Mesendoderm (in vitro differentiated cells): Measurements from ENCODE around the gene RPL12.
A peak's percentile ranks its signal among the peaks of the same experiment; 100 is the strongest.

Source experiments
- DNase-seq: peaks from one replicate; pipeline ENCODE4 v3.0.0; 2013
- H2AK5ac ChIP-seq: 2 replicates; pipeline ENCODE4 v1.6.1; 2013; ENCODE audit warnings: low read length, inconsistent platforms
- H2BK120ac ChIP-seq: 2 replicates; pipeline ENCODE4 v1.6.1; 2013; ENCODE audit warnings: low read depth, mild to moderate bottlenecking, low read length, moderate library complexity, mixed read lengths
- H2BK15ac ChIP-seq: replicated peaks from 2 replicates; pipeline ENCODE4 v1.6.1; 2013; ENCODE audit warnings: low read depth, mild to moderate bottlenecking, moderate library complexity
- H2BK5ac ChIP-seq: 2 replicates; pipeline ENCODE4 v1.6.1; 2013; ENCODE audit warnings: low read length, inconsistent platforms
- H3K18ac ChIP-seq: 2 replicates; pipeline ENCODE4 v1.6.1; 2013; ENCODE audit warnings: mild to moderate bottlenecking, low read length, mixed read lengths
- H3K23ac ChIP-seq: one replicate; pipeline ENCODE4 v1.6.1; 2013; ENCODE audit warnings: low read length
- H3K27ac ChIP-seq: 2 replicates; pipeline ENCODE4 v1.5.1; 2013; ENCODE audit warnings: low read depth, mild to moderate bottlenecking, inconsistent platforms, low read length, moderate library complexity
- H3K27me3 ChIP-seq: 2 replicates; pipeline ENCODE4 v1.6.1; 2013; ENCODE audit warnings: low read length, control low read depth, mild to moderate bottlenecking, inconsistent platforms; ENCODE audit not compliant: insufficient read depth, poor library complexity
- H3K36me3 ChIP-seq: 2 replicates; pipeline ENCODE4 v1.6.1; 2013; ENCODE audit warnings: low read length, inconsistent platforms; ENCODE audit not compliant: control insufficient read depth, insufficient read depth
- H3K4ac ChIP-seq: one replicate; pipeline ENCODE4 v1.6.1; 2013; ENCODE audit warnings: low read depth, mild to moderate bottlenecking, low read length, moderate library complexity
- H3K4me1 ChIP-seq: 2 replicates; pipeline ENCODE4 v1.6.1; 2013; ENCODE audit warnings: low read depth, low read length, inconsistent platforms; ENCODE audit not compliant: control insufficient read depth
- H3K4me2 ChIP-seq: 2 replicates; pipeline ENCODE4 v1.6.1; 2013; ENCODE audit warnings: low read length
- H3K4me3 ChIP-seq: 2 replicates; pipeline ENCODE4 v1.5.1; 2013; ENCODE audit warnings: mild to moderate bottlenecking, low read length
- H3K56ac ChIP-seq: one replicate; pipeline ENCODE4 v1.6.1; 2013; ENCODE audit warnings: low read length
- H3K79me1 ChIP-seq: 2 replicates; pipeline ENCODE4 v1.6.1; 2013; ENCODE audit warnings: low read length, inconsistent platforms
- H3K79me2 ChIP-seq: 2 replicates; pipeline ENCODE4 v1.6.1; 2013; ENCODE audit warnings: mild to moderate bottlenecking, low read length; ENCODE audit not compliant: control insufficient read depth, insufficient read depth
- H3K9ac ChIP-seq: 2 replicates; pipeline ENCODE4 v1.6.1; 2013; ENCODE audit warnings: low read length, inconsistent platforms
- H4K5ac ChIP-seq: one replicate; pipeline ENCODE4 v1.6.1; 2013; ENCODE audit warnings: low read length
- H4K8ac ChIP-seq: one replicate; pipeline ENCODE4 v1.6.1; 2013; ENCODE audit warnings: low read depth, mild to moderate bottlenecking, control low read depth, low read length, moderate library complexity
- WGBS: extraction: QIAGEN DNeasy Blood & Tissue Kit; methylation state at CpG from one replicate; pipeline ENCODE4 v1.1.7; 2013; ENCODE audit warnings: low lambda C conversion rate, missing lambda C conversion rate; ENCODE audit not compliant: insufficient coverage; ENCODE audit errors: extremely low coverage; 5-methylcytosine and 5-hydroxymethylcytosine counted together

The RPL12 gene

DNA sequence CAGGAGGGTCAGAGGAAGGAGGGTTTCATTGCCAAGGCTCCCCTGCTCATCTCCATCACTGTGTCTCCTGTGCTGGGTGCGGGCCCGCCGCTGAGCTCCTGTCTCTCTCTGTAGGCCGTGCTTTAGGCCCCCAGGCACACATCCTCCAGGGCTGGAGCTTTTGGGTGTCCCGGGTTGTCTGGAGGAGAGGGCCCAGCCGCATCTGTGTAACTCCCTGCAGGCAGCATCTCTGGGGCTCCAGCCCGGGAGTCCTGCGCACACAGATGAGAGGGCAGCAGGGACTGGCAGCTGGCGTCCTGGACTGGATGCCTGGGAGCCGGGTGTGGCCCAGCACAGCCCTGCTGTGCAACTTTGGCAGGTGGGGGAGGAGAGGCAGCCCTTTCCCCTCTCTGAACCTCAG is 40.3 kb upstream of the RPL12 start:
- no peak for DNase-seq
- Histone ChIP-seq H3K18ac (no peak overlapping the region), H3K79me2 (no peaks in the 10 kb centered on the region), H2AK5ac (no peak overlapping the region), H2BK5ac (no peak overlapping the region), H3K56ac (no peak overlapping the region), H3K4ac (no peak overlapping the region), H2BK15ac (no peak overlapping the region), H3K4me2 (no peak overlapping the region), H4K8ac (no peak overlapping the region), H3K23ac (no peak overlapping the region), H3K4me3 (no peak overlapping the region), H3K9ac (no peak overlapping the region), H3K4me1 (no peaks in the 10 kb centered on the region), H3K27ac (no peak overlapping the region), H3K36me3 (peaks cover 1% of the 10 kb centered on the region), H4K5ac (no peak overlapping the region), H3K79me1 (no peaks in the 10 kb centered on the region), H2BK120ac (no peak overlapping the region), H3K27me3 (no peaks in the 10 kb centered on the region)
- WGBS, result no CpG with 5 or more reads among the region's 10 CpGs

- no peaks in the 10 kb centered on the region for H3K79me2 ChIP-seq
- no peak for DNase-seq
- WGBS, result no CpG with 5 or more reads among the region's 9 CpGs
- H3K9ac ChIP-seq, result no peak overlapping the region
- H3K79me1 ChIP-seq, result no peaks in the 10 kb centered on the region
- H2BK120ac ChIP-seq, result no peak overlapping the region
- no peak overlapping the region for H3K18ac ChIP-seq
- H3K4me2 ChIP-seq, result no peak overlapping the region
- no peak overlapping the region for H3K4me3 ChIP-seq
- H2AK5ac ChIP-seq, result no peak overlapping the region
- no peak overlapping the region for H4K5ac ChIP-seq
- no peaks in the 10 kb centered on the region for H3K27me3 ChIP-seq
- H3K27ac ChIP-seq, result no peak overlapping the region
- no peak overlapping the region for H2BK15ac ChIP-seq
- H3K56ac ChIP-seq, result no peak overlapping the region
- H4K8ac ChIP-seq, result no peak overlapping the region
- no peak overlapping the region for H3K23ac ChIP-seq
- H2BK5ac ChIP-seq, result no peak overlapping the region
- H3K4me1 ChIP-seq, result no peaks in the 10 kb centered on the region
- no peak overlapping the region for H3K4ac ChIP-seq
- no peaks in the 10 kb centered on the region for H3K36me3 ChIP-seq
Observed at GRCh38 chr9:127490535-127491230, 39.5 kb upstream of the RPL12 start.

DNA sequence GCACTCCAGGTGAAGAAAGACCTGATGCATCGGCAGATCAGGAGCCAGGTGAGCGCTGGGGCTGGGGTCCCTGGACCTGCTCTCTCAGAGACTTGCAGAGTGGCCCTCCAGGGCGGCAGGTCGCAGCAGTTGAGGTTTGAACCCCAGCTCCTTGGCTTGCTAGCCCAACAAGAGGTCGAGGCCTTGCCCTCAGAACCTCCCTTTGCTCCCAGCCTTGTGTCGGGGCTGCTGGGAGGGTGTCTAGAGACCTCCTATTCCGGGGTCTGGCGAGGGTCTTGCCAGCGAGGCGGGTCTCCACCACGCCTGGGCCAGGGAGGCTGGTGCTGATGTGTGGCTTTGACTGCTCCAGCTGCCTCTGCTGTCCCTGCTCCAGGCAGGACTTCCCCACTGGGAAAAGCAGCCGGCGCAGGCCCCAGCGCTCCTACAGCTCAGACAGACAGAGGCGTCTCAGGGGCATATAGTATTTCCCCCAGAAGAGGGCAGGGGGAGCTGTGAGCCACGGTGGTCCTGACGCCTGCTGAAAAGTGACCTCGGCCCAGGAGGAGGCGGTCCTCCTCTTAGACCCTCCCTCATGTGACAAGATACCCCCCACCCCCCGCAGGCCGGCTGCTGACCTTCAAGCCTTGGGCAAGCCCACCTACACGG is 38.4 kb upstream of the RPL12 start:
- Histone ChIP-seq H3K56ac (no peak overlapping the region), H3K18ac (no peak overlapping the region), H3K79me1 (no peaks in the 10 kb centered on the region), H2BK120ac (no peak overlapping the region), H3K23ac (no peak overlapping the region), H3K36me3 (no peaks in the 10 kb centered on the region), H3K27me3 (no peaks in the 10 kb centered on the region), H3K27ac (no peak overlapping the region), H2BK15ac (no peak overlapping the region), H3K79me2 (no peaks in the 10 kb centered on the region), H4K5ac (no peak overlapping the region), H2AK5ac (no peak overlapping the region), H2BK5ac (no peak overlapping the region), H3K4me2 (no peak overlapping the region), H3K9ac (no peak overlapping the region), H4K8ac (no peak overlapping the region), H3K4ac (no peak overlapping the region), H3K4me1 (no peaks in the 10 kb centered on the region), H3K4me3 (no peak overlapping the region)
- peak; percentile 91 for DNase-seq
- no CpG with 5 or more reads among the region's 22 CpGs for WGBS

DNA sequence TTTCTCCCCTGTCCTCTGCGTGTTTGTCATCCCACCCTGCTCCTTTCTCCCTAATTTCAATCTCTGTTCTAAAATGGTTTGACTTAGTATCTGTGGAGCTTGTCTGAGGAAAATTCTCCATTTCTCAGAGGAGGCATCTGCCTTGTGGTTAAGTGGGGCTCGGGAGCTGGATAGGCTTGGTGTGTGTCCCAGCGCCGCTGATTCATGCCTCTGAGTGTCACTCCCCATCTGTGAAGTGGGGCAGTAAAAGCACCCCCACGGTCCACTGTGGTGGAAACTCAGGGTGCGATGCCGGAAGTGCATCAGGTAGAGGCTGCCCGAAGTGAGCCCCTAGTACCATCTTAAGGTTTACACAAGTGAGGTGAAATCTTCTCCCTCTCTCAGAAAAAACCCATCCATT is 37.7 kb upstream of the RPL12 start:
- Histone ChIP-seq H3K27ac (no peak overlapping the region), H3K4me3 (no peak overlapping the region), H3K18ac (no peak overlapping the region), H3K9ac (no peak overlapping the region), H3K23ac (no peak overlapping the region), H3K4ac (no peak overlapping the region), H2AK5ac (no peak overlapping the region), H3K56ac (no peak overlapping the region), H3K79me2 (no peaks in the 10 kb centered on the region), H3K36me3 (no peaks in the 10 kb centered on the region), H4K8ac (no peak overlapping the region), H2BK120ac (no peak overlapping the region), H2BK15ac (no peak overlapping the region), H3K4me1 (no peaks in the 10 kb centered on the region), H4K5ac (no peak overlapping the region), H3K4me2 (no peak overlapping the region), H2BK5ac (no peak overlapping the region), H3K27me3 (no peaks in the 10 kb centered on the region), H3K79me1 (no peaks in the 10 kb centered on the region)
- no CpG with 5 or more reads among the region's 8 CpGs for WGBS
- DNase-seq, result no peak

- no peak overlapping the region for H3K18ac ChIP-seq
- no peaks in the 10 kb centered on the region for H3K79me2 ChIP-seq
- H3K4ac ChIP-seq, result no peak overlapping the region
- no peak overlapping the region for H3K27ac ChIP-seq
- no peaks in the 10 kb centered on the region for H3K36me3 ChIP-seq
- no peak overlapping the region for H4K5ac ChIP-seq
- no peak overlapping the region for H3K4me2 ChIP-seq
- H3K79me1 ChIP-seq, result no peaks in the 10 kb centered on the region
- no peak overlapping the region for H3K56ac ChIP-seq
- H2BK120ac ChIP-seq, result no peak overlapping the region
- no peaks in the 10 kb centered on the region for H3K4me1 ChIP-seq
- no peak overlapping the region for H4K8ac ChIP-seq
- no peak overlapping the region for H2BK5ac ChIP-seq
- H3K4me3 ChIP-seq, result no peak overlapping the region
- DNase-seq, result no peak
- H3K23ac ChIP-seq, result no peak overlapping the region
- H2BK15ac ChIP-seq, result no peak overlapping the region
- WGBS, result no CpG with 5 or more reads among the region's 11 CpGs
- no peak overlapping the region for H2AK5ac ChIP-seq
- H3K9ac ChIP-seq, result no peak overlapping the region
- H3K27me3 ChIP-seq, result no peaks in the 10 kb centered on the region
Observed at GRCh38 chr9:127485995-127486394, 34.8 kb upstream of the RPL12 start.

DNA sequence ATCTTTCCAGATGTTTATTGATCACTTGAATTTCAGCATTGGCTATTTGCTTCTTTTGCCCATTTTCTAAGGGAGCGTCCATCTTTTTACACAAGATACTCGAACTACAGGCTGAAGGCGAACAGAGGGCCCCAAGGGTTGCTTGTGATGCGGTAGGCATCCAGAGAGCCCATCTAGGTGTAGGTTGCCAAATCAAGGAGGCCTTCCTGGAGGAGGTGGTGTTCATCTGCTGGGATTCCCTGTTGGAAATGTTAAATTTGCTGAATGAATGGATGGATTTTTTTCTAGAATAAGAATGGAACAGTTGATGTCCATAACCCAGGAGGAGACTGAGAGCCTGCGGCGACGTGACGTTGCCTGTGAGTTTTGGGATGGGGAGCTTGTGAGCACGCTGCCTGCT is 31.5 kb upstream of the RPL12 start:
- no peak for DNase-seq
- WGBS, result no CpG with 5 or more reads among the region's 9 CpGs

More for the DNA sequence above, 31.5 kb upstream of the RPL12 start:
- no peak overlapping the region for H2BK120ac ChIP-seq
- H3K4me1 ChIP-seq, result no peaks in the 10 kb centered on the region
- no peak overlapping the region for H2BK15ac ChIP-seq
- no peak overlapping the region for H3K9ac ChIP-seq
- no peak overlapping the region for H4K5ac ChIP-seq
- no peak overlapping the region for H3K27ac ChIP-seq
- H3K23ac ChIP-seq, result no peak overlapping the region
- H3K4me3 ChIP-seq, result no peak overlapping the region
- no peak overlapping the region for H3K18ac ChIP-seq
- H2AK5ac ChIP-seq, result no peak overlapping the region
- no peaks in the 10 kb centered on the region for H3K79me1 ChIP-seq
- no peak overlapping the region for H3K56ac ChIP-seq
- peaks cover 3% of the 10 kb centered on the region for H3K36me3 ChIP-seq
- no peak overlapping the region for H4K8ac ChIP-seq
- no peak overlapping the region for H3K4me2 ChIP-seq
- no peak overlapping the region for H3K4ac ChIP-seq
- H3K27me3 ChIP-seq, result no peaks in the 10 kb centered on the region
- H3K79me2 ChIP-seq, result no peaks in the 10 kb centered on the region
- no peak overlapping the region for H2BK5ac ChIP-seq
